Measurements from ENCODE around the gene TUBA8.

- TF ChIP-seq CTCF (optimal IDR thresholded peaks at IDR 0.05 in 1 of 3, IDR thresholded peaks at IDR 0.05 in 1 of 3, conservative IDR thresholded peaks at IDR 0.05 in 1 of 3; ENCODE audit: extremely low read depth in 1 of 3, insufficient read depth in 2 of 3, low read length in 3 of 3) (no peak), EZH2 (IDR thresholded peaks at IDR 0.05; ENCODE audit: low read length) (no peak)
Observed at GRCh38 chr22:18070041-18070440, 40.6 kb upstream of the TUBA8 start.
